ENCODE data around the gene SH3TC1.

SH3TC1 gene

GRCh38 chr4:8280158-8280875 is 81.2 kb downstream of the SH3TC1 start:
- no peak for DNase-seq

GRCh38 chr4:8280876-8281440 is 81.9 kb downstream of the SH3TC1 start:
- no peak for DNase-seq

- no peak for DNase-seq
These were observed 82.5 kb downstream of the SH3TC1 start for GRCh38 chr4:8281519-8282133.

GRCh38 chr4:8282134-8282641 is 83.1 kb downstream of the SH3TC1 start:
- DNase-seq = no peak

GRCh38 chr4:8282742-8283141 is 83.7 kb downstream of the SH3TC1 start:
- DNase-seq = no peak

GRCh38 chr4:8283161-8283560 is 84.1 kb downstream of the SH3TC1 start:
- DNase-seq = no peak

GRCh38 chr4:8283631-8284121 is 84.6 kb downstream of the SH3TC1 start:
- no peak for DNase-seq

- DNase-seq = no peak
These were observed 85.3 kb downstream of the SH3TC1 start for GRCh38 chr4:8284391-8284790.

- no peak for DNase-seq
These were observed 86.3 kb downstream of the SH3TC1 start for GRCh38 chr4:8285143-8285975.

GRCh38 chr4:8285976-8286718 is 87.1 kb downstream of the SH3TC1 start:
- no peak for DNase-seq

GRCh38 chr4:8286719-8287342 is 87.7 kb downstream of the SH3TC1 start:
- no peak for DNase-seq

GRCh38 chr4:8287343-8288280 is 88.5 kb downstream of the SH3TC1 start:
- no peak for DNase-seq

- no peak for DNase-seq
These were observed 90.2 kb downstream of the SH3TC1 start for GRCh38 chr4:8289151-8289750.

GRCh38 chr4:8289956-8290700 is 91.0 kb downstream of the SH3TC1 start:
- DNase-seq = no peak

GRCh38 chr4:8290701-8290970 is 91.5 kb downstream of the SH3TC1 start:
- no peak for DNase-seq

All from activated effector memory CD4-positive, alpha-beta T cell treated with anti-CD3 and anti-CD28 coated beads, Interleukin-2, amount 50 U/mL, for 16 hours (primary cell).